GM12801 (cell line): ENCODE measurements around the gene TNRC6C.

Experiments used
- CTCF ChIP-seq: IDR thresholded peaks from one replicate; pipeline ENCODE4 v1.5.1; 2011; ENCODE audit warnings: control low read depth; ENCODE audit not compliant: insufficient read length; ENCODE audit errors: extremely low read depth

The TNRC6C gene

GRCh38 chr17:78133971-78134898 is 175.7 kb downstream of the TNRC6C start:
- no peak for TF ChIP-seq CTCF

- no peak for TF ChIP-seq CTCF
Measured at GRCh38 chr17:78134899-78135385, 176.4 kb downstream of the TNRC6C start.

DNA sequence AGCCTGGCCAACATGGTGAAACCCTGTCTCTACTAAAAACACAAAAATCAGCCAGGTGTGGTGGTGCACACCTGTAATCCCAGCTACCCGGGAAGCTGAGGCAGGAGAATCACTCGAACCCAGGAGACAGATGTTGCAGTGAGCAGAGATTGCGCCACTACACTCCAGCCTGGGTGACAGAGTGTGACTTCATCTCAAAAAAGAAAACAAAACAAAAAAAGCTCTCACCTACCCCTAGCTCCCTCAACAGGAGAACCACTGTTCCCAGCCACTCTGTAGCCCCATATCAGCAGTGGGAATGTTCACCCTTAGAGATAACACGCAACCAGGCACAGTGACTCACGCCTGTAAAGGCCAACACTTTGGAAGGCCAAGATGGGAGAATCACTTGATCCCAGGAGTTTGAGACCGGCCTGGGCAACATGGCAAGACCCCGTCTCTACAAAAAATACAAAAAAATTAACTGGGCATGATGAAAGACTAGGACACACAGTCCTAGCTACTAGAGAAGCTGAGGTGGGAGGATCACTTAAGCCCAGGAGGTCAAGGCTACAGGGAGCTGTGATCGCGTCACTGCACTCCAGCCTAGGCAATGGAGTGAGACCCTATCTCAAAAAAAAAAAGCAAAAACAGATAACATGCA is 177.5 kb downstream of the TNRC6C start:
- no peak for TF ChIP-seq CTCF

GRCh38 chr17:78137392-78138203 is 179.1 kb downstream of the TNRC6C start:
- TF ChIP-seq CTCF: no peak

- no peak for TF ChIP-seq CTCF
Measured at GRCh38 chr17:78138204-78139060, 179.9 kb downstream of the TNRC6C start.

GRCh38 chr17:78140169-78141051 is 181.9 kb downstream of the TNRC6C start:
- no peak for TF ChIP-seq CTCF
